ENCODE measurements around the gene KCNJ6.
"Not testable (repeated sequence)": the region's sequence is repeated elsewhere in the genome, so short reads cannot be mapped to it uniquely, and the experiment has no call there.

The KCNJ6 gene

GRCh38 chr21:37587635-37588177 is 328.6 kb downstream of the KCNJ6 start:
- Mint-ChIP-seq H3K27ac (no peak overlapping the region), H3K36me3 (ENCODE audit: low read depth) (no peaks in the 10 kb centered on the region), H3K4me1 (peaks cover 4% of the 10 kb centered on the region), H3K9me3 (no peaks in the 10 kb centered on the region), H3K4me3 (no peak overlapping the region), H3K27me3 (ENCODE audit: low read depth) (no peaks in the 10 kb centered on the region)
- no peak for TF ChIP-seq CTCF (IDR thresholded peaks at IDR 0.05; ENCODE audit: unreplicated experiment in 3 of 3)

GRCh38 chr21:37587203-37587602 is 329.1 kb downstream of the KCNJ6 start:
- peaks cover 2% of the 10 kb centered on the region for H3K9me3 Mint-ChIP-seq
- no peak overlapping the region for H3K27ac Mint-ChIP-seq
- no peaks in the 10 kb centered on the region for H3K27me3 Mint-ChIP-seq (ENCODE audit: low read depth)
- H3K4me1 Mint-ChIP-seq, result peaks cover 9% of the 10 kb centered on the region
- H3K4me3 Mint-ChIP-seq, result no peak overlapping the region
- H3K36me3 Mint-ChIP-seq (ENCODE audit: low read depth), result no peaks in the 10 kb centered on the region
- no peak for TF ChIP-seq CTCF (IDR thresholded peaks at IDR 0.05; ENCODE audit: unreplicated experiment in 3 of 3)

GRCh38 chr21:37582590-37582989 is 333.7 kb downstream of the KCNJ6 start:
- H3K4me1 Mint-ChIP-seq, result peaks cover 20% of the 10 kb centered on the region
- no peak overlapping the region for H3K27ac Mint-ChIP-seq
- H3K27me3 Mint-ChIP-seq (ENCODE audit: low read depth), result no peaks in the 10 kb centered on the region
- H3K4me3 Mint-ChIP-seq, result no peak overlapping the region
- peaks cover 11% of the 10 kb centered on the region for H3K36me3 Mint-ChIP-seq (ENCODE audit: low read depth)
- TF ChIP-seq CTCF (IDR thresholded peaks at IDR 0.05; ENCODE audit: unreplicated experiment in 3 of 3), result peak; percentile 49 to 52 (median 51)
- peaks cover 31% of the 10 kb centered on the region for H3K9me3 Mint-ChIP-seq

- H3K4me1 Mint-ChIP-seq, result peaks cover 24% of the 10 kb centered on the region
- no peak for TF ChIP-seq CTCF (IDR thresholded peaks at IDR 0.05; ENCODE audit: unreplicated experiment in 3 of 3)
- peak overlapping the region in 1 of 3 experiments; percentile 12 for H3K4me3 Mint-ChIP-seq
- peaks cover 2% of the 10 kb centered on the region for H3K27me3 Mint-ChIP-seq (ENCODE audit: low read depth)
- peak overlapping the region; percentile 41 to 76 (median 57) for H3K27ac Mint-ChIP-seq
- peaks cover 11% of the 10 kb centered on the region for H3K36me3 Mint-ChIP-seq (ENCODE audit: low read depth)
- peaks cover 33% of the 10 kb centered on the region for H3K9me3 Mint-ChIP-seq
Observed at GRCh38 chr21:37580666-37581065, 335.6 kb downstream of the KCNJ6 start.

- no peak for TF ChIP-seq CTCF (IDR thresholded peaks at IDR 0.05; ENCODE audit: unreplicated experiment in 3 of 3)
- Mint-ChIP-seq H3K36me3 (ENCODE audit: low read depth) (peaks cover 11% of the 10 kb centered on the region), H3K9me3 (peaks cover 36% of the 10 kb centered on the region), H3K27me3 (ENCODE audit: low read depth) (peaks cover 4% of the 10 kb centered on the region), H3K27ac (no peak overlapping the region), H3K4me1 (peaks cover 33% of the 10 kb centered on the region), H3K4me3 (no peak overlapping the region)
Observed at GRCh38 chr21:37579356-37579755, 336.9 kb downstream of the KCNJ6 start.

- Mint-ChIP-seq H3K36me3 (ENCODE audit: low read depth) (peaks cover 11% of the 10 kb centered on the region), H3K9me3 (peaks cover 36% of the 10 kb centered on the region), H3K27me3 (ENCODE audit: low read depth) (peaks cover 4% of the 10 kb centered on the region), H3K4me1 (peaks cover 33% of the 10 kb centered on the region), H3K27ac (no peak overlapping the region), H3K4me3 (no peak overlapping the region)
- no peak for TF ChIP-seq CTCF (IDR thresholded peaks at IDR 0.05; ENCODE audit: unreplicated experiment in 3 of 3)
Observed at GRCh38 chr21:37578471-37579126, 337.7 kb downstream of the KCNJ6 start.

GRCh38 chr21:37576929-37577328 is 339.3 kb downstream of the KCNJ6 start:
- peaks cover 30% of the 10 kb centered on the region for H3K4me1 Mint-ChIP-seq
- H3K27me3 Mint-ChIP-seq (ENCODE audit: low read depth); H3K4me3 Mint-ChIP-seq; H3K27ac Mint-ChIP-seq: not testable (repeated sequence)
- H3K9me3 Mint-ChIP-seq, result peaks cover 33% of the 10 kb centered on the region
- H3K36me3 Mint-ChIP-seq (ENCODE audit: low read depth), result peaks cover 11% of the 10 kb centered on the region
